ENCODE results near the gene SYNE2. TPM values are rescaled to one million over a fixed set of nuclear protein-coding genes. Genes with fewer than 3 reads are reported as not detected.

The SYNE2 gene
- total and polyA plus RNA-seq, 2 of the 8 experiments (the other 6 are each of a cell fraction or from before 2014, with no cell fraction given): 32.6 to 46.1 TPM

GRCh38 chr14:63960926-63961567 lies 108.2 kb downstream of the SYNE2 start:
- Histone ChIP-seq H4K20me1 (replicated peaks in 1 of 2; ENCODE audit: control insufficient read depth in 1 of 2, insufficient read depth in 2 of 2, low read length in 2 of 2) (no peaks in the 10 kb centered on the region), H3K9ac (replicated peaks in 1 of 4; ENCODE audit: extremely low read depth in 1 of 4, low read depth in 3 of 4, low read length in 3 of 4) (no peak overlapping the region), H3K4me3 (ENCODE audit: extremely low read depth in 1 of 4, insufficient read depth in 2 of 4, low read depth in 3 of 4, low read length in 4 of 4) (no peak overlapping the region), H3K4me1 (replicated peaks in 1 of 4; ENCODE audit: control insufficient read depth in 3 of 4, insufficient read depth in 4 of 4, low read length in 3 of 4) (peaks cover 0 to 8% (median 3%) of the 10 kb centered on the region in 4 experiments; a peak in 4 of 7 replicates), H2BK5ac (ENCODE audit: low read depth, low read length) (no peak overlapping the region), H3K4ac (replicated peaks; ENCODE audit: insufficient read length, low read depth, low read length) (no peak overlapping the region), H3K27ac (ENCODE audit: low read depth, low read length) (no peak overlapping the region), H4K91ac (replicated peaks; ENCODE audit: insufficient read length, low read length) (no peak overlapping the region), H2BK15ac (ENCODE audit: low read length) (no peak overlapping the region), H4K8ac (ENCODE audit: extremely low read depth, insufficient read depth, low read length) (no peak overlapping the region), H3K18ac (ENCODE audit: extremely low read depth, low read length) (no peak overlapping the region), H3K27me3 (replicated peaks in 1 of 4; ENCODE audit: control insufficient read depth in 3 of 4, extremely low read depth in 1 of 4, insufficient read depth in 3 of 4, low read length in 3 of 4) (no peaks in the 10 kb centered on the region), H2BK12ac (ENCODE audit: low read depth, low read length) (no peak overlapping the region), H3K56ac (replicated peaks; ENCODE audit: insufficient read length, low read depth, low read length) (no peak overlapping the region), H3K4me2 (ENCODE audit: insufficient read depth in 1 of 2, low read depth in 2 of 2, low read length in 2 of 2) (no peak overlapping the region), H3K36me3 (ENCODE audit: control insufficient read depth in 2 of 4, insufficient read depth in 4 of 4, low read length in 3 of 4) (peaks cover 0 to 5% (median 0%) of the 10 kb centered on the region in 4 experiments; a peak in 1 of 8 replicates), H3K79me1 (ENCODE audit: low read depth, low read length) (no peaks in the 10 kb centered on the region), H3K9me3 (ENCODE audit: insufficient read depth in 2 of 2, low read depth in 1 of 2, low read length in 1 of 2) (no peaks in the 10 kb centered on the region), H3K23me2 (ENCODE audit: low read depth, low read length) (no peaks in the 10 kb centered on the region), H2BK20ac (ENCODE audit: low read length) (no peak overlapping the region), H2AK5ac (ENCODE audit: low read depth, low read length) (no peak overlapping the region), H3K14ac (ENCODE audit: insufficient read length) (no peak overlapping the region), H3K23ac (ENCODE audit: insufficient read length) (no peak overlapping the region), H2AFZ (ENCODE audit: low read length) (no peak overlapping the region), H4K5ac (ENCODE audit: insufficient read length, low read depth, low read length) (no peak overlapping the region), H3K79me2 (ENCODE audit: control insufficient read depth in 1 of 2, insufficient read depth in 2 of 2, low read length in 2 of 2) (no peaks in the 10 kb centered on the region), H2BK120ac (replicated peaks; ENCODE audit: low read depth, low read length) (no peak overlapping the region)
- WGBS, 2 experiments (ENCODE audit: extremely low coverage in 1 of 2, insufficient coverage in 1 of 2, insufficient read length in 1 of 2, insufficient replicate concordance in 2 of 2, low coverage in 1 of 2, low lambda C conversion rate in 2 of 2, missing lambda C conversion rate in 1 of 2): 83% methylated on average over 2 of the region's 2 CpGs; no CpG with 5 or more reads in 1 of the 2 experiments
- TF ChIP-seq RFX5 (IDR thresholded peaks at IDR 0.05; ENCODE audit: borderline replicate concordance, low read depth, low read length) (no peak), TAF1 (IDR thresholded peaks at IDR 0.05; ENCODE audit: low read depth, low read length) (no peak), SP4 (IDR thresholded peaks at IDR 0.05; ENCODE audit: low read length) (no peak), NRF1 (IDR thresholded peaks at IDR 0.05; ENCODE audit: low read depth, low read length) (no peak)
- ChIA-PET POLR2A (ENCODE audit: partially characterized antibody) (no interaction called here), CTCF (ENCODE audit: partially characterized antibody) (no interaction called here)
- FAIRE-seq (no peak), DNase-seq (ENCODE audit: low read depth in 1 of 2, low spot score in 2 of 2) (no peak)

All from H1 (cell line).